HepG2 (cell line): ENCODE results near the gene G6PC2.

Source experiments
- ATM ChIP-seq: fragments of 450-650 bp; IDR thresholded peaks from 2 replicates; pipeline ENCODE4 v1.7.1; 2017; ENCODE audit warnings: mild to moderate bottlenecking, borderline replicate concordance
- EZH2 ChIP-seq: conservative IDR thresholded peaks from 2 replicates; pipeline ENCODE4 v1.6.1; 2012; ENCODE audit warnings: mild to moderate bottlenecking, low read depth, low read length, moderate library complexity
- HMG20A ChIP-seq: IDR thresholded peaks from 2 replicates; pipeline ENCODE4 v1.6.1; 2016; ENCODE audit warnings: borderline replicate concordance
- NR2C2 ChIP-seq: sonication (generic); formaldehyde crosslinking; IDR thresholded peaks from 2 replicates; pipeline ENCODE4 v1.4.0; 2020; ENCODE audit warnings: missing genetic modification reagents, mild to moderate bottlenecking, moderate library complexity, borderline replicate concordance
- POLR2AphosphoS5 ChIP-seq: IDR thresholded peaks from 2 replicates; pipeline ENCODE4 v1.6.1; 2012; ENCODE audit warnings: low read depth, low read length
- RELA ChIP-seq: sonication (generic); formaldehyde crosslinking; IDR thresholded peaks from 2 replicates; pipeline ENCODE4 v1.4.0; 2020; ENCODE audit warnings: missing genetic modification reagents
- TCF12 ChIP-seq, 2 experiments: fragments of 450-650 bp in 1 of 2; sonication (generic) in 1 of 2; formaldehyde crosslinking in 1 of 2; IDR thresholded peaks; 2 replicates each; pipeline versions ENCODE4 v1.6.1 to v1.8.0; 2017 to 2022; ENCODE audit warnings: antibody characterized with exemption in 1 of 2, mild to moderate bottlenecking in 1 of 2, missing genetic modification reagents in 1 of 2, moderate library complexity in 1 of 2
- ZNF12 ChIP-seq: sonication (generic); formaldehyde crosslinking; IDR thresholded peaks from 2 replicates; pipeline ENCODE4 v1.5.0; 2020; ENCODE audit warnings: missing genetic modification reagents
- ZNF260 ChIP-seq: sonication (generic); formaldehyde crosslinking; IDR thresholded peaks from 2 replicates; pipeline ENCODE4 v1.4.0; 2020; ENCODE audit warnings: missing genetic modification reagents, low read depth, mild to moderate bottlenecking, borderline replicate concordance
- ZNF562 ChIP-seq: sonication (generic); formaldehyde crosslinking; IDR thresholded peaks from 2 replicates; pipeline ENCODE4 v1.8.0; 2022; ENCODE audit warnings: missing genetic modification reagents, borderline replicate concordance
- TF ChIP-seq, protein P1 (sequence below): sonication (generic); formaldehyde crosslinking; IDR thresholded peaks from 2 replicates; pipeline ENCODE4 v1.4.0; 2020; ENCODE audit warnings: mild to moderate bottlenecking, missing genetic modification reagents
- TF ChIP-seq, protein P2 (sequence below): sonication (generic); formaldehyde crosslinking; IDR thresholded peaks from 2 replicates; pipeline ENCODE4 v1.8.0; 2022; ENCODE audit warnings: mild to moderate bottlenecking, missing genetic modification reagents; ENCODE audit not compliant: insufficient replicate concordance
- TF ChIP-seq, protein P3 (sequence below): sonication (generic); formaldehyde crosslinking; IDR thresholded peaks from 2 replicates; pipeline ENCODE4 v1.5.0; 2020; ENCODE audit warnings: mild to moderate bottlenecking, missing genetic modification reagents, moderate library complexity

DNA sequence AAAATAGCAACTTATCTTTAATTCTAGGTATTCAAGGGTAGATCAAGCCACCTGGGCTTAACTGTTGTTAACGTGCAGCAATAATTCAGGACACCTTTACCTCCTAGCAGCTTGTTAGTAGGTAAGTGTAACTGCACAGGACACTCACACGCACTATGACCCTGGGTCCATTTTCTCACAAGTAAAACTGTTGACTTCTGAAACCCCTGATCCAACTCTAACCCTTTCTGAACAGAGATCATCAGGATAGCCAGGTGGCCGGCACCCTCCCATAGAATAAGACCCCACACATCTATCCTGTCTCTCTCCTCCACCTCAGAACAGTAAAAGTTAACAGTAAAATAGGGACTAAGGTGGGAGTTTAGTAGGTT, 11.5 kb upstream of the G6PC2 start:
- TF ChIP-seq, protein P1, sequence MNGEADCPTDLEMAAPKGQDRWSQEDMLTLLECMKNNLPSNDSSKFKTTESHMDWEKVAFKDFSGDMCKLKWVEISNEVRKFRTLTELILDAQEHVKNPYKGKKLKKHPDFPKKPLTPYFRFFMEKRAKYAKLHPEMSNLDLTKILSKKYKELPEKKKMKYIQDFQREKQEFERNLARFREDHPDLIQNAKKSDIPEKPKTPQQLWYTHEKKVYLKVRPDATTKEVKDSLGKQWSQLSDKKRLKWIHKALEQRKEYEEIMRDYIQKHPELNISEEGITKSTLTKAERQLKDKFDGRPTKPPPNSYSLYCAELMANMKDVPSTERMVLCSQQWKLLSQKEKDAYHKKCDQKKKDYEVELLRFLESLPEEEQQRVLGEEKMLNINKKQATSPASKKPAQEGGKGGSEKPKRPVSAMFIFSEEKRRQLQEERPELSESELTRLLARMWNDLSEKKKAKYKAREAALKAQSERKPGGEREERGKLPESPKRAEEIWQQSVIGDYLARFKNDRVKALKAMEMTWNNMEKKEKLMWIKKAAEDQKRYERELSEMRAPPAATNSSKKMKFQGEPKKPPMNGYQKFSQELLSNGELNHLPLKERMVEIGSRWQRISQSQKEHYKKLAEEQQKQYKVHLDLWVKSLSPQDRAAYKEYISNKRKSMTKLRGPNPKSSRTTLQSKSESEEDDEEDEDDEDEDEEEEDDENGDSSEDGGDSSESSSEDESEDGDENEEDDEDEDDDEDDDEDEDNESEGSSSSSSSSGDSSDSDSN: no peak
- no peak for TF ChIP-seq ZNF12 (CRISPR knock-in tag)
- no peak for TF ChIP-seq RELA (CRISPR knock-in tag)
- TF ChIP-seq EZH2: no peak
- no peak for TF ChIP-seq TCF12 (IDR thresholded peaks at IDR 0.05)
- TF ChIP-seq TCF12 (CRISPR knock-in tag; IDR thresholded peaks at IDR 0.05): no peak
- no peak for TF ChIP-seq ZNF562 (CRISPR knock-in tag)
- no peak for TF ChIP-seq POLR2AphosphoS5
- no peak for TF ChIP-seq NR2C2
- TF ChIP-seq HMG20A (CRISPR knock-in tag): no peak
- TF ChIP-seq, protein P2, sequence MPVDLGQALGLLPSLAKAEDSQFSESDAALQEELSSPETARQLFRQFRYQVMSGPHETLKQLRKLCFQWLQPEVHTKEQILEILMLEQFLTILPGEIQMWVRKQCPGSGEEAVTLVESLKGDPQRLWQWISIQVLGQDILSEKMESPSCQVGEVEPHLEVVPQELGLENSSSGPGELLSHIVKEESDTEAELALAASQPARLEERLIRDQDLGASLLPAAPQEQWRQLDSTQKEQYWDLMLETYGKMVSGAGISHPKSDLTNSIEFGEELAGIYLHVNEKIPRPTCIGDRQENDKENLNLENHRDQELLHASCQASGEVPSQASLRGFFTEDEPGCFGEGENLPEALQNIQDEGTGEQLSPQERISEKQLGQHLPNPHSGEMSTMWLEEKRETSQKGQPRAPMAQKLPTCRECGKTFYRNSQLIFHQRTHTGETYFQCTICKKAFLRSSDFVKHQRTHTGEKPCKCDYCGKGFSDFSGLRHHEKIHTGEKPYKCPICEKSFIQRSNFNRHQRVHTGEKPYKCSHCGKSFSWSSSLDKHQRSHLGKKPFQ: no peak
- TF ChIP-seq, protein P3, sequence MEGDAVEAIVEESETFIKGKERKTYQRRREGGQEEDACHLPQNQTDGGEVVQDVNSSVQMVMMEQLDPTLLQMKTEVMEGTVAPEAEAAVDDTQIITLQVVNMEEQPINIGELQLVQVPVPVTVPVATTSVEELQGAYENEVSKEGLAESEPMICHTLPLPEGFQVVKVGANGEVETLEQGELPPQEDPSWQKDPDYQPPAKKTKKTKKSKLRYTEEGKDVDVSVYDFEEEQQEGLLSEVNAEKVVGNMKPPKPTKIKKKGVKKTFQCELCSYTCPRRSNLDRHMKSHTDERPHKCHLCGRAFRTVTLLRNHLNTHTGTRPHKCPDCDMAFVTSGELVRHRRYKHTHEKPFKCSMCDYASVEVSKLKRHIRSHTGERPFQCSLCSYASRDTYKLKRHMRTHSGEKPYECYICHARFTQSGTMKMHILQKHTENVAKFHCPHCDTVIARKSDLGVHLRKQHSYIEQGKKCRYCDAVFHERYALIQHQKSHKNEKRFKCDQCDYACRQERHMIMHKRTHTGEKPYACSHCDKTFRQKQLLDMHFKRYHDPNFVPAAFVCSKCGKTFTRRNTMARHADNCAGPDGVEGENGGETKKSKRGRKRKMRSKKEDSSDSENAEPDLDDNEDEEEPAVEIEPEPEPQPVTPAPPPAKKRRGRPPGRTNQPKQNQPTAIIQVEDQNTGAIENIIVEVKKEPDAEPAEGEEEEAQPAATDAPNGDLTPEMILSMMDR (CRISPR knock-in tag): no peak
- TF ChIP-seq ATM: no peak
- no peak for TF ChIP-seq ZNF260 (CRISPR knock-in tag)
